HUDEP-2 (cell line): ENCODE data around the gene CEP85L.
"Not testable (repeated sequence)": the region's sequence is repeated elsewhere in the genome, so short reads cannot be mapped to it uniquely, and the experiment has no call there.

Experiments used
- DNase-seq, 76 experiments: peaks; one replicate each; lab custom pipeline; 2025; ENCODE audit not compliant: unreplicated experiment in 76 of 76; lab: John Stamatoyannopoulos, UW

CEP85L gene

GRCh38 chr6:118464620-118465019 lies 186.8 kb downstream of the CEP85L start:
- DNase-seq, result no peak

- no peak for DNase-seq
Measured at GRCh38 chr6:118460958-118461470, 190.4 kb downstream of the CEP85L start.

- DNase-seq, result no peak
Measured at GRCh38 chr6:118456982-118457381, 194.4 kb downstream of the CEP85L start.

GRCh38 chr6:118451839-118452238 lies 199.6 kb downstream of the CEP85L start:
- DNase-seq, result no peak

GRCh38 chr6:118444796-118445195 lies 206.6 kb downstream of the CEP85L start:
- DNase-seq, result no peak

- DNase-seq, result no peak
Measured at GRCh38 chr6:118436482-118436881, 214.9 kb downstream of the CEP85L start.

GRCh38 chr6:118434147-118434546 lies 217.2 kb downstream of the CEP85L start:
- not testable (repeated sequence) for DNase-seq

- DNase-seq, result not testable (repeated sequence)
Measured at GRCh38 chr6:118421312-118421711, 230.1 kb downstream of the CEP85L start.

GRCh38 chr6:118419448-118420394 lies 231.7 kb downstream of the CEP85L start:
- no peak for DNase-seq
